RWPE2 (cell line): ENCODE results near the gene RNASE11.
A peak's percentile ranks its signal among the peaks of the same experiment; 100 is the strongest.

Experiments used
- ATAC-seq: fragments of 200-7000 bp; cut with Tn5 transposase; 3 replicates; pipeline ENCODE4 v1.9.1; 2021; ENCODE audit warnings: low read depth
- DNase-seq: peaks from one replicate; pipeline ENCODE4 v3.0.0-alpha.2; 2020; ENCODE audit warnings: low spot score
- H3K27ac ChIP-seq: fragments of 450-650 bp; 2 replicates; pipeline ENCODE4 v1.5.1; 2017; ENCODE audit warnings: mild to moderate bottlenecking; ENCODE audit not compliant: poor library complexity, severe bottlenecking
- H3K27me3 ChIP-seq: fragments of 250-450 bp; sonication (Bioruptor Pico); 2 replicates; pipeline ENCODE4 v1.5.1; 2021; ENCODE audit warnings: mild to moderate bottlenecking, moderate library complexity; ENCODE audit not compliant: insufficient read depth, poor library complexity, severe bottlenecking
- H3K36me3 ChIP-seq: fragments of 250-450 bp; sonication (Bioruptor Pico); 2 replicates; pipeline ENCODE4 v1.5.1; 2020; ENCODE audit warnings: low read depth, mild to moderate bottlenecking, moderate library complexity
- H3K4me1 ChIP-seq: fragments of 250-450 bp; sonication (Bioruptor Pico); 2 replicates; pipeline ENCODE4 v1.5.1; 2021; ENCODE audit warnings: mild to moderate bottlenecking, moderate library complexity; ENCODE audit not compliant: insufficient read depth, poor library complexity, severe bottlenecking
- H3K4me3 ChIP-seq: fragments of 250-450 bp; sonication (Bioruptor Pico); 2 replicates; pipeline ENCODE4 v1.5.1; 2021; ENCODE audit warnings: mild to moderate bottlenecking, moderate library complexity; ENCODE audit not compliant: severe bottlenecking
- H3K9me3 ChIP-seq: fragments of 250-450 bp; sonication (Bioruptor Pico); 2 replicates; pipeline ENCODE4 v1.5.1; 2021; ENCODE audit warnings: mild to moderate bottlenecking, moderate library complexity; ENCODE audit not compliant: severe bottlenecking
- CTCF ChIP-seq: fragments of 450-650 bp; IDR thresholded peaks from one replicate; pipeline ENCODE4 v1.5.1; 2017; ENCODE audit warnings: mild to moderate bottlenecking, moderate library complexity; ENCODE audit not compliant: poor library complexity, severe bottlenecking

RNASE11 gene

GRCh38 chr14:20587489-20588154 is at the start of gene RNASE11:
Gene RNASE11 (minus strand): TSS chr14:20588001.
- Histone ChIP-seq H3K27ac (no peak within 1 kb of the TSS), H3K36me3 (no peaks in the 10 kb centered on the region), H3K9me3 (no peaks in the 10 kb centered on the region), H3K4me3 (no peak within 1 kb of the TSS), H3K4me1 (no peaks in the 10 kb centered on the region), H3K27me3 (peaks cover 10% of the 10 kb centered on the region)
- no peak for ATAC-seq
- no peak for TF ChIP-seq CTCF
- DNase-seq = no peak

- H3K4me1 ChIP-seq = peaks cover 15% of the 10 kb centered on the region
- ATAC-seq (peak; percentile 70), DNase-seq (no peak)
- peak overlapping the region; percentile 38 for H3K4me3 ChIP-seq
- H3K27ac ChIP-seq = no peak overlapping the region
- H3K9me3 ChIP-seq = no peaks in the 10 kb centered on the region
- no peaks in the 10 kb centered on the region for H3K27me3 ChIP-seq
- H3K36me3 ChIP-seq = no peaks in the 10 kb centered on the region
- no peak for TF ChIP-seq CTCF
These were observed 45.3 kb upstream of the RNASE11 start for GRCh38 chr14:20632831-20633691.

GRCh38 chr14:20632448-20632830 is 44.6 kb upstream of the RNASE11 start:
- DNase-seq = no peak
- H3K4me1 ChIP-seq = peaks cover 21% of the 10 kb centered on the region
- H3K27ac ChIP-seq = no peak overlapping the region
- H3K27me3 ChIP-seq = no peaks in the 10 kb centered on the region
- H3K4me3 ChIP-seq = peak overlapping the region; percentile 38
- H3K36me3 ChIP-seq = no peaks in the 10 kb centered on the region
- no peak for TF ChIP-seq CTCF
- peak; percentile 8; the same call in 2 of the 3 replicates for ATAC-seq
- H3K9me3 ChIP-seq = no peaks in the 10 kb centered on the region

- no peak for TF ChIP-seq CTCF
- DNase-seq (peak; percentile 87), ATAC-seq (peak; percentile 43)
- Histone ChIP-seq H3K4me1 (peaks cover 24% of the 10 kb centered on the region), H3K9me3 (no peaks in the 10 kb centered on the region), H3K4me3 (peak overlapping the region; percentile 38), H3K27me3 (no peaks in the 10 kb centered on the region), H3K36me3 (no peaks in the 10 kb centered on the region), H3K27ac (no peak overlapping the region)
These were observed 44.1 kb upstream of the RNASE11 start for GRCh38 chr14:20631880-20632389.
